ENCODE measurements around the gene CCL21. TPM values are rescaled to one million over a fixed set of nuclear protein-coding genes. Genes with fewer than 3 reads are reported as not detected.
A peak's percentile ranks its signal among the peaks of the same experiment; 100 is the strongest.

CCL21 gene
- total RNA-seq, 1 donor from 2014 or later, result 174 TPM

- Histone ChIP-seq H3K4me3 (peak overlapping the region; percentile 47 to 79), H3K36me3 (no peaks in the 10 kb centered on the region), H3K9me3 (no peaks in the 10 kb centered on the region), H3K27ac (peak overlapping the region; percentile 99), H3K4me1 (peaks cover 27% of the 10 kb centered on the region), H3K27me3 (no peaks in the 10 kb centered on the region)
- intact Hi-C loops (cut with DNase I), result no loop called here
- no peak for TF ChIP-seq POLR2A (IDR thresholded peaks at IDR 0.05)
- TF ChIP-seq CTCF (IDR thresholded peaks at IDR 0.05), result peak; percentile 48 to 56 (median 54)
- no peak for DNase-seq (ENCODE audit: extremely low spot score in 2 of 2)
These were observed 45.5 kb downstream of the CCL21 start for GRCh38 chr9:34664281-34665066.

- H3K9me3 ChIP-seq, result no peaks in the 10 kb centered on the region
- H3K4me1 ChIP-seq, result peaks cover 27% of the 10 kb centered on the region
- H3K27me3 ChIP-seq, result no peaks in the 10 kb centered on the region
- H3K4me3 ChIP-seq, result no peak overlapping the region
- H3K27ac ChIP-seq, result no peak overlapping the region
- DNase-seq (ENCODE audit: extremely low spot score in 2 of 2), result no peak
- H3K36me3 ChIP-seq, result no peaks in the 10 kb centered on the region
- TF ChIP-seq POLR2A (IDR thresholded peaks at IDR 0.05) (no peak), CTCF (IDR thresholded peaks at IDR 0.05) (no peak), POLR2AphosphoS5 (IDR thresholded peaks at IDR 0.05; ENCODE audit: insufficient read depth in 1 of 2, low read depth in 1 of 2) (no peak)
- intact Hi-C loops (cut with DNase I), result no loop called here
These were observed 46.7 kb downstream of the CCL21 start for GRCh38 chr9:34663303-34663605.

GRCh38 chr9:34662526-34663302 is 47.2 kb downstream of the CCL21 start, which contains the start of gene CCL27:
CCL27 (minus strand) TSS chr9:34662657; CDS start chr9:34662633, 24 bp downstream.
- TF ChIP-seq CTCF (IDR thresholded peaks at IDR 0.05), result no peak
- TF ChIP-seq POLR2AphosphoS5 (IDR thresholded peaks at IDR 0.05; ENCODE audit: insufficient read depth in 1 of 2, low read depth in 1 of 2), result no peak
- no peak for TF ChIP-seq POLR2A (IDR thresholded peaks at IDR 0.05)
- peaks cover 27% of the 10 kb centered on the region for H3K4me1 ChIP-seq
- no peak within 1 kb of the TSS for H3K4me3 ChIP-seq
- H3K9me3 ChIP-seq, result no peaks in the 10 kb centered on the region
- H3K36me3 ChIP-seq, result no peaks in the 10 kb centered on the region
- H3K27ac ChIP-seq, result no peak within 1 kb of the TSS
- H3K27me3 ChIP-seq, result no peaks in the 10 kb centered on the region
- intact Hi-C loops (cut with DNase I), result no loop called here
- DNase-seq (ENCODE audit: extremely low spot score in 2 of 2), result no peak

GRCh38 chr9:34659592-34660253 is 50.2 kb downstream of the CCL21 start:
- Histone ChIP-seq H3K27me3 (no peaks in the 10 kb centered on the region), H3K27ac (no peak overlapping the region), H3K4me1 (peaks cover 27% of the 10 kb centered on the region), H3K9me3 (no peaks in the 10 kb centered on the region), H3K4me3 (no peak overlapping the region), H3K36me3 (no peaks in the 10 kb centered on the region)
- intact Hi-C loops (cut with DNase I), result no loop called here
- no peak for DNase-seq (ENCODE audit: extremely low spot score in 2 of 2)
- TF ChIP-seq CTCF (IDR thresholded peaks at IDR 0.05), result no peak
- no peak for TF ChIP-seq POLR2AphosphoS5 (IDR thresholded peaks at IDR 0.05; ENCODE audit: insufficient read depth in 1 of 2, low read depth in 1 of 2)
- no peak for TF ChIP-seq POLR2A (IDR thresholded peaks at IDR 0.05)

Small RNA genes lying within 50 kb of the gene (small RNA-seq; reads per million reads assigned to genes)
- gene CCL27, result not detected

Other genes with a start within 250 kb of the CCL21 start
- not detected for gene ENHO, start 187.1 kb downstream of the CCL21 start, total RNA-seq
- gene CNTFR, start 120.4 kb downstream of the CCL21 start, total RNA-seq, result 8.3 TPM
- gene RPP25L, start 98.0 kb downstream of the CCL21 start, total RNA-seq, result 31.4 TPM
- gene DCTN3, start 89.6 kb downstream of the CCL21 start, total RNA-seq, result 78.6 TPM
- not detected for gene ARID3C, start 81.1 kb downstream of the CCL21 start, total RNA-seq
- 79.3 TPM for gene SIGMAR1, start 72.3 kb downstream of the CCL21 start, total RNA-seq
- gene GALT, start 63.5 kb downstream of the CCL21 start, total RNA-seq, result 52.5 TPM
- gene IL11RA, start 58.0 kb downstream of the CCL21 start, total RNA-seq, result 30.7 TPM
- gene CCL27, start 47.5 kb downstream of the CCL21 start, total RNA-seq, result not detected
- 3.7 TPM for gene CCL19, start 18.9 kb downstream of the CCL21 start, total RNA-seq
- gene PHF24, start 248.1 kb upstream of the CCL21 start, total RNA-seq, result 0.25 TPM

Measured in vagina (tissue), 2 donors.